DMS 273 (cell line): ENCODE results near the gene PPIL1.
"Not testable (repeated sequence)": the region's sequence is repeated elsewhere in the genome, so short reads cannot be mapped to it uniquely, and the experiment has no call there.

Experiments used
- DNase-seq: peaks from one replicate; lab custom pipeline; 2025; ENCODE audit not compliant: unreplicated experiment; lab: John Stamatoyannopoulos, UW

The PPIL1 gene

DNA sequence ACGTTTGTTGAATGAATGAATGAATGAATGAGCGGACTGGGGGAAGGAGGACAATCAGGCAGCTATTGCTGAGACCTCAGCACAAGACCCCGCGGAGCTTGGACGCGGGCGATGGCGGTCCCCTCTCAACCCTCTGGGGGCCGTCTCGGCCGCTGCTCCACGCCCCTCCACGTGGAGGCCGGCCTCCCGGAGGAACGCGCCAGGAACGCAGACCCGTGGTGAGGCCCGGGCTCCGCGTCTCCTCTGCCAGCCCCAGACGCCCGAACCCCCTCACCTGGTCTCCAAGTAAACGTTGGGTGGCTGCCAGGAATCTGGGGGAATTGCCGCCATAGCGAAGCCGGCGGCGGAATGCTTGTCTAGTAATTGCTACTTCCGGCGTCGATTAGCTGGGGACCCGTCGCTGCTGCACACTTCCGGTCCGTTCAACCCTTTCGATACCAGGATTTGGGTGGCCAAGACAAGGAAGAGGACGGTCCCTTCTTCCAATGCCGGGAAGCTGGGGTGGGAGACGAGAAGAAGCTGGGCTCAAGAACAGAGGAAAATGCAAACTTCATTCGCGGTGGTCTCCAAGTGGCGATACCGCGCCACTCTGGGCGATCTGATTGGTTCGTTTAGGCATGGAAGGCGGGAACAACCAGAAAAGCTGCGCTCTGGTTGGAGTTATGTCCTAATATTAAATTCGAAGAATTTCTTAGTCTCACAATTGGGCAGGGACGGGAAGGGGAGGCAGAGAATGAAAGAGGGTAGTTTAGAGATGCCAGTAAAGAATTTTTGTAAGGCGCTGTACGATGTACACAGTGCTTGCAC, at the start of gene PPIL1:
Gene PPIL1 (minus strand): TSS at position 361 of the 807 bp plus-strand sequence. CDS start 31 bp downstream, at position 330.
- DNase-seq = peak; percentile 98

DNA sequence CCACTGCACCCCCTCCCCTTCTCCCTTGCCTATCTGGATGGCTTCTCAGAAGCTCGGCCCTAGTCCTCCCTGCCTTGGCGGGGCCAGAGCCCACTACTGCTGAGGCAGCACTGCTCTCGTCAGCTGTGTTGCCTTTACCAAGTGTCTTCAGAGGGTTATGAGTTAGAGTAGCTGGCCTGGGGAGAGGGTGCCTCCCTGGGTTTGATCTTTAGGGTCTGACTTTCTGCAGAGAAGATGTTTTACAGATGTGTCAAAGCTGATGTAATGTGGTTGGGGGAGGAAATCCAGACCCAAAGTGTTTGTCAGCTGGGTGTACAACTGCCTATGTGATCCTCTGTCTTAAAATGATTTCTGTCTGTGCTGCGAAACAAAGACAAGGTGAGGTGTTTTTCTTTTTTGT, 49.5 kb upstream of the PPIL1 start:
- no peak for DNase-seq

DNA sequence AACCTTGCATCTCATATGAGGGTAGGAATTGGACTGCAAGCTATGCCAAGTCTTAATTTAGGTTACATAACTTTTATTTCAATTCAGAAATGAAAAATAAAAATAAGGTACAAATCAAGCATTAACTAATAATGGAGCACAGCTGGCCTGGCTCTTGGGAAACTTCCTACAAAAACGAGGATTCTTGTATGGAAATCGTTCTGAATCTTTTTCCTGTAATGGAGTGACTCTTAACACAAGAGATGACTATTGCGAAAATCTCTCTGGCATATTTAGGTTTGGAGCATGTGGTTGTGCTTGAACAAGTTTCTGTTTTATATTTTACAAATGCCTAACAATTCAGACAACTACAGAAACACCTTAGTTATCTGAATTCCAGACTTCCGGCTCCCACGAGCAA, 45.9 kb upstream of the PPIL1 start:
- no peak for DNase-seq

DNA sequence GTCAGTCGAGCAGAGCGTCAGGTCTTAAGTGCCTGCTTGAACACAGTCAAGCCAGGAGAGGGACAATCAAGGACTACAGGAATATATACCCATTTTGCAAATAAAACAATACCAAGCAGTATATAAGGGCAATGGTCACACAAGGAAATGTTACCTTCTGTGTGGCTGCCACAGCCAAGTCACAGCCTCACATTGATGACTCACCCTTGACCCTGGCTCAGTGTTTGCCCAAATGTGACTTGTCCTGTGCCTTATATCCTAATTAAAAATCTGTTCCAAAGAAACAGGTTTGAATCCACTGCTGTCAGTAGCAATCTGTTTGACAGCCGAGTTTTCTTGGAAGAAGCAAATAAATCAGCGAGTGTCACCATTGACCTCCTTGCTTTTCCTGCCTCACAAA, 45.4 kb upstream of the PPIL1 start:
- DNase-seq = no peak

DNA sequence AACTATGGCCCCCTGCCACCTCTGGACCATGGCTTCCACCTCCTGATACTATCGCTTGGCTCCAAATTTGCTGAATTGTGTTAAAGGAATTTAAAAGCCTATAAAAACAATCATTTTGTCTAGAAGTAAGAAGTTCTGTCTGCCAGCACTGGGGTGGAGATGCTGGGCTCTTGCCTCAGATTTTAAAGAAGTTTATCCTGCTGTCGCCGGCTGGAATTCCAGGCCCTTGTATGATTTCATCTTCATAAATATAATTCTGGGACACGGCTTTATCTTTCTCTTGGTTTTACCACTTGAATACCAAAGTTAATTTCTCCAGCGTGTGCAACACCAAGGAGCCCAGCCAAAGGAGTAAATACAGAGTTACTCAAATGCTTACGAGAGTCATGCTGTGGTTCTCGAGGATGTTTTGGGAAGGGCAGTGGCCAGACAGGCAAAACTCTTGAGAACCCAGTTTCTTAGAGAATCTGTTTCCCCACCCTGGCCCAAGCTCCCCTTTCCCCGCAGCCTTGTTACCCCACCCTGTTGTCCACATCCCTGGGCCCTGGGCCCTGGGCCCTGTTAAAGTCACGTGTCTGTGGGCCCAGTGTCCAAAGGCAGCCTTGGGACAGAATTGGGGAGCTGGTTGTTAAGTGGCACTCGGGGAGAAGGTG, 43.1 kb upstream of the PPIL1 start:
- no peak for DNase-seq

DNA sequence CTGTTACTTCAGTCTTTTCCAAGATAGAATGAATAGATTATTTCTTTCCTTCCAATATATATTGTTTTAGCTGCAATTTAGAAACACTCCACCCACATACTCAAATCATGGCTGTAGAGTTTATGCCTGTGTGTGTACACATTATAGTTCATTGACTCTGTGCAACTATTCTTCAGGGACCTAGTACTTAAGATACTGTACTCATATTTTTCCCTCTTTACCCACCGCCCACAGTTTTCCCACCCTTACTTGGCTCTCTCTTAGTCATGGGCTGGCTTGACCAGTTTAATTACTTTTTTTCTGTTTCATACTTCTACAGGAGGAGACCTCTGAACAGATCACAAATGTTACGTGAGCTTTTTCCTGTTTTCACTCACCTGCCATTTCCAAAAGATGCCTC, 41.5 kb upstream of the PPIL1 start:
- no peak for DNase-seq

DNA sequence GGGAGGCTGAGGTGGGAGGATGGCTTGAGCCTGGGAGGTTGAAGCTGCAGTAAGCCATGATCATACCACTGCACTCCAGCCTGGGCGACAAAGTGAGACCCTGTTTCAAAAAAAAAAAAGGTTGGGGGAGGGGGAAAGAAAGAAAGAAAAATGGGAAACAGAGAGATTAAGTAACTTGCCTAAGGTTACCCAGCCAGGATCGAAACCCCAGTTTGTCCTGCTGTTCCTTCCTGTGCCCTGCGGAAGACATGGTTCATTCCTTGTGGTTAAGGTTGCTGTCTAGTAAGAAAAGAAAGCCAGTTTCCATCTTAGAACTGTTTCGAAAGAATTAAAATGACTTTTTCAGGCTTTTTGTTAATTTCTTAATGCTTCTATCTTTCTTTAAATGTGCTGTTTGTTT, 41.0 kb upstream of the PPIL1 start:
- no peak for DNase-seq

DNA sequence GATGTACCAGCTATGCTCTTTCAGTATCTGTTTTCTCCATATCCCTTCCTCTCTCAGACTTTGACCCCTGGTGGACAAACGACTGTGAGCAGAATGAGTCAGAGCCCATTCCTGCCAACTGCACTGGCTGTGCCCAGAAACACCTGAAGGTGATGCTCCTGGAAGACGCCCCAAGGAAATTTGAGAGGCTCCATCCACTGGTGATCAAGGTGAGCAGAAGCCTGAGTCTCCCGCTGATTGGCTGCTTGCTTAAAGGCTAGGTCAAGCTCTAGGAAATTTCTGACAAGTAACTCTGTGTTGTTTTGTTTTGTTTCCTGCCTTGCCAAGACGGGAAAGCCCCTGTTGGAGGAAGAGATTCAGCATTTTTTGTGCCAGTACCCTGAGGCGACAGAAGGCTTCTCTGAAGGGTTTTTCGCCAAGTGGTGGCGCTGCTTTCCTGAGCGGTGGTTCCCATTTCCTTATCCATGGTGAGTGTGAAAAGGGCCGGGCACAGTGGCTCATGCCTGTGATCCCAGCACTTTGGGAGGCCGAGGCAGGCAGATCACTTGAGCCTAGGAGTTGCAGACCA, 39.7 kb upstream of the PPIL1 start:
- DNase-seq = peak; percentile 15

DNA sequence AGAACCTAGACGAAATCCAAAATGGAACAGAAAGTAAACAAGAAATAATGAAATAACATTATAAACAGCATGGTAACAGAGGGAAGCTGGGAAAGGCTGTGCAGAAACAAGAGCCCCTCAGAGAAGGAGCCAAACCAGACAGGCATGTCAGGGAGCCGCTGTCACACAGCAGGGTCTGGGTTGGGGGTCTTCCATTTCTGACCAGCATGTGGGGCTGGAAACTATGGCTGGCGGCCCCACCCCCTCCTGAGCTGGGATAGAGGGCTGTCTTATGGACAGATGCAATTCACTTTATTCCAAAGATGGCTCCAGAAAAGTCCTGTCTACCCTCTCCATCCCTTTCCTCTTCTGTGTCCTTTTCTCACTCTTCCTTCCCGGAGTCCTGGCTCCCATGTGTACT, 38.5 kb upstream of the PPIL1 start:
- no peak for DNase-seq

DNA sequence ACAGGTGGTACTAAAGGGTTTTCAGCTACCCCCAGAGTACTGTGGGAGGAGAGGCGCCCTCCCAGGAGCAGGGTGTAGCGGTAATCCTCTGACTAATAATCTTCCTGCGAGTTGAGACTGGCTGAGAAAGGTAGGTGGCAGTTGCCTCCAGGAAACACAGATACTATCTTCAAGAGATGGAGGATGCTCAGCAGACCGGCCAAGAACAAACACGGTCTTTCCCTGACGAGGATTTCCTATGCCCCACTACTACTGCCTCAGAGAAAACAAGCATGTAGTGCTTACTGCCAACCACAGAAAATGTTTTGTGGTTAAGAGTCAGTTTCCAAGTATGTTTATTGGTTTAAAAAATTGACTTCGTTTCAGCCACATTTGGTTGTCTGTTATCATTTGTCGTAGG, 38.0 kb upstream of the PPIL1 start:
- no peak for DNase-seq

DNA sequence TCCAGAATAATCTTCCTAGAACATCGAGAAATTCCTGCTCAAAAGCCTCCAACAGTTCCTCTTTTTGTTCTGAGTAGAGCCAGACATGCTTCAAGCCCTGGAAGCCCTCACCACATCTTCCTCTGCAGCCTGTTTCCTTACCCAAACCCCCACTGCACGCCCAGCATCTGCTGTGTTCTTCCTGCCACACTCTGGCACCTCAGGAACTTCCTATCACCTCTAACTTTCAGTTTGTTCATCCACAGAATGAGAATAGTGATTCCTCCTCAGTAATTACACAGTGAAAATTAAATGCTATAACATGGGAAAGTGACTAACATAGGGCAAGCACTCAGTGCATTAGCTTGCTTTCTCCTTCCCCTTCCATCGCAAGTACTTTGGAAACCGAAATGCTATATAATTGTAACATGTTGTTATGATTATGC, 37.4 kb upstream of the PPIL1 start:
- DNase-seq = no peak

DNA sequence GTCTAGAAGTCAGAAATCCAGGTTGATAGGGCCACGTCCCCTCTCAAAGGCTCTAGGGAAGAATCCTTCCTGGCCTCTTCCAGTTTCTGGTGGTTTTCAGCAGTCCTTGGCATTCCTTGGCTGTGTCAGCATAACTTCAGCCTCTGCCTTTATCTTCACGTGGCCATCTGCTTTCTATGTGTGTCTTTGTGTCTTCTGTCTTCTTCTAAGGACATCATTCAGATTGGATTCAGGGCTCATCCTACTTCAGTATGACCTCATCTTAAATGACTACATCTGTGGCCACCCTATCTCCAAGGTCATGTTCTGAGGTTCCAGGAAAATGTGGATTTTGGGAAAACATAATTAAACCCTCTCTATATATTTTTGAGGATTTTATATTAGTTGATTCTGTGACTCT, 34.1 kb upstream of the PPIL1 start:
- DNase-seq = no peak

DNA sequence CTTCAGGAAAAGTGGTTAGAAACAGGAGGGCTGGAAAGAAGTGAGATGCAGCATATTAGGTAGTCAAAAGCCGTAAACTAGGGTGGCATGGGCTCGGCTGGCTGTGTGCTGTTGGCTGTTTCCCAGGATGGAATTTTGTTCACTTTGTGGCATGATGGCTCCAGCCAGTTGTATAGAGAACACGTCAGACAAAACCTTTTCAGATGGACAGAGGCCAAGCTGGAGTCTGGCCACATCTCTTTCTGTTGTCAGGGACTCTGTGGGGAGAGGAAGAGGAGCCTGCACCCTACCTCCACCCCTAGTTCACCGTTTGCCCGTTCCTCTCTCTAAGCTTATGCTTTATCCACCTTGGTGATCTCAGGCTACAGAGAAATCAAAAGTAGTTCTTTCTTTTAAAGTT, 33.2 kb upstream of the PPIL1 start:
- DNase-seq = peak; percentile 80

DNA sequence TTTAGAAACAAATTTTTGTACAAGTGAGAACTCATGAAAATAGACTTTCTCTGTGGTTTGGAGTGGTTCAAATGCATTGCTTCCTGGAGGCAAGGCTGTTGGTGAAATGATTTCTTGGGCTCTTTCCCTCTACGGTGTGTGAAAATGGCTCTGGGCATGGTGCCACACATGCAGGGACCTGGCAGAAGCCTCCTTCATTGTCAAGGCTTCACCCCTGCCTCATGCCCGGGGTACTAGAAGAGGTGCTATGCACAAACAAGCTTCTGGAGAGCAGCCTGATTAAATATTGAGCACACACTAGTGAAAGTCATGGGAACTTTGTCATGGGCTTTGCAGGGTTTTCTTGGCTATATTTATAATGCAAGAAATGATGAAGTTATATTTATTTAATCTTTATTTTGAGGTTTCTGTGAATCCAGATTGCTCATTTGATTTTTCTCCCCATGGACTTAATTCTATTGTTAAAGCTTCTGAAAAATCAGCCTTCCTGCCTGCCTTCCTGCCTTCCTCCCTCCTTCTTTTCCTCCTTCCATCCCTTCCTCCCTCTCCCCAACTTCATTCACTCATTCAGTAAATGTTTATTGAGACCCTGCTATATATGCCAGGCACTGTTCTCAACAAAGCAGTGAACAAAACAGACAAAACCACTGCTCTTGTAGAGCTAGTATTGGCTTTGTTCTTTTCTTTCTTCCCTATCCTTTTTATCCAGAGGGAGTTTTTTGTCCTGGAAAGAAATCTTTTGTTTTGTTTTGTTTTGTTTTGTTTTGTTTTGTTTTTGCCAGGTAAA, 32.1 kb upstream of the PPIL1 start:
- DNase-seq = peak; percentile 74

DNA sequence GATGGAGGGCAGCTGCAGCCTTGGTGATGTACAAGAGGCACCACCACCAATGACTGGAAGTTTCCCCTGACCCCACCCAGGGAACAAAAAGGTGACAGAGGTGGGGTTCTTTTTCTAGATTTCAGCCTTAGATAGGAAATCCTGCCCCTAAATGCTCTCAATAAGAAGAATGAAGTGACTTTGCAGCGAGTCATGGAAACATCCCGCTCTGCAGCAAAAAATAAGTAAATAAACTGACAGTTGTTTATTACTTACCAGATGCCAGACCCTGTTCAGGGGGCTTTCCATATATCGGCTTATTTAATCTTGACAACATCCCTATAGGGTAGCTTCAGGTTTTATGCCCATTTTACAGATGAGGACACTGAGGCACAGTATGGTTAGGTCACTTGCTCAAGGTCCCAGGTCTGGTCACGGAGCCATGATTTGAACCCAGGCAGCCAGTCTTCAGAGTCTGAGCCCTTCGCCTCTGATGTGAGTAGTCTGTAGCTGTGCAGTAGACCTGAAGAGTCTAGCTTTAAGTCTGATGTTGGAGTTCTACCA, 30.3 kb upstream of the PPIL1 start:
- no peak for DNase-seq

DNA sequence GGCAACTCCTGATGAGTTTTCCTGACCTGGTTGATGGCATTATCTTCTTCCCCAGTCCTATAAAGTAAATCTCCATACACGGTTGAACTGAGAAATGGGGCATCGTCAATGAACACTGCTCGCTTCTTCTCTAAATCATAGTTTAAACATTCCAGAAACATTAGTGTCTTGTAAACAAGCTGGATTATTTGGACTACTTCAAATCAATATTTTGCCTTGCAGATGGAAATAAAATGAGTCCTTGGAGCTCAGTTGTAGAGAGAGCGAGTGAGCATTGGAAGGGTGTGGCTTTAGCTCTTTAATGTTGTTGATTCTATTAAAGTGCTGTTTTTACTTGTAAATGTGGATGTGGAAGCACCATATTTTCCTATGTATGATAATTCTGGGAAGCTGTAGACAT, 29.5 kb upstream of the PPIL1 start:
- no peak for DNase-seq

DNA sequence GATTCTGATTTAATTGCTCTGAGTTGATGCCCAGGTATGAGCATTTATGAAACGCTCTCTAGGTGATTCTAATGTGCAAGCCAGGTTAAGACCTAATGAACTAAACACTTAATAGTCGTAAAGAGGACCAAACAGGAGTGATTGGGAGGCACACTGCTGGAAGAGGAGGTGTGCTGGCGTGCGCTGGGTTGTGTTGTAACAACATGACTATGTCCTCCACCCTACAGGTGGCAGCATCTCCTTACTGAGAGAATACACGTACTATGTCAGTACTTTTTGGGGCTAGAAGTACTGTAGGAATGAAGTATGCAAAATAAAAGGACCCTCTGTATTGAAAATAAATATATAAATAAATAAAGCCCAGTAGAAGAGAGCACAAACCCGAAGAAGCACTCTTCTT, 23.0 kb upstream of the PPIL1 start:
- DNase-seq = peak; percentile 37

DNA sequence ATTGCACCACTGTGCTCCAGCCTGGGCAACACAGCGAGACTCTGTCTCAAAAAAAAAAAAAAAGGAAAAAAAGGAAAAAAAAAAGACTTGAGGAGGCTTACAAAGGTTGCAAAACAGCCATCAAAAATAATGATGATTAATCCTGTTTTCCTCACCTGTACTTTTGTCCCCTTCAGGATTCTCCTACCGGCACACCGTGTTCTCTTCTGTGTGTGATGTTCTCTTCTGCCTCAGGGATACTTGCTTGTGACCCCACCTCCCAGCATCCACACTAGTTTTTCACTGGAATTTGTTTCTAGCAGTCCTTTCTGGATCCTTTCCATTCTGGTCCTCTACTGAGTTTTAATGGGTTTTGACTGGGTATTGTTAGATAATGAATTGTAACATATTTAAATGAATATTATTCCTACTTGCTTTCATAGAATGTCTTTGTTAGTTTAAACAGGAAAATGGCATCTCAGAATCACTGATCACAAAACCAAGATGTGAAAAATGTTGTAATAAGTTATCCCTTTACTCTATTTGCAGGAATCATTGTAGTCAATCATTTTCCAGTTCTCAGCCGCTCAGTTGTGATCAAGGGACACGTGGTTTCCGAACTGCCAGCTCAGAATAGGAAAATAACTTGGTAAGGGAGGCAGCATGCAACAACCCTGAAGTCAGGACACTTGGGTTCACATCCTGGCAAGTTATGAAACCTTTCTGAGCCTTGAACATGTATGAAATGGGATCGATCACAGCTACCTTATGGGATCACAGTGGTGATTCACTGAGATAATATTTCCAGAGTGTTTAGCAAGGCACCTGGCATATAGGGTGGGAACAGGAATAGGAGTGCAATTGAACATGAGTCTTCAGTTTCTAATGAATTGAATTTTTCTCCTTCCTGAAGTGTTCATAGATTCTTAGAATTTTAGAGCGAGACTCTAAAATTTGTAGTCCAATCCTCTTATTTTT, 19.7 kb upstream of the PPIL1 start:
- DNase-seq = no peak

DNA sequence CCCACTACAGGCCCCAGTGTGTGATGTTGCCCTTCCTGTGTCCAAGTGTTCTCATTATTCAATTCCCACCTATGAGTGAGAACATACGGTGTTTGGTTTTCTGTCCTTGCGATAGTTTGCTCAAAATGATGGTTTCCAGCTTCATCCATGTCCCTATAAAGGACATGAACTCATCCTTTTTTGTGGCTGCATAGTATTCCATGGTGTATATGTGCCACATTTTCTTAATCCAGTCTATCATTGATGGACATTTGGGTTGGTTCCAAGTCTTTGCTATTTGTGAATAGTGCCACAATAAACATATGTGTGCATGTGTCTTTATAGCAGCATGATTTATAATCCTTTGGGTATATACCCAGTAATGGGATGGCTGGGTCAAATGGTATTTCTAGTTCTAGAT, 16.6 kb upstream of the PPIL1 start:
- DNase-seq = not testable (repeated sequence)

DNA sequence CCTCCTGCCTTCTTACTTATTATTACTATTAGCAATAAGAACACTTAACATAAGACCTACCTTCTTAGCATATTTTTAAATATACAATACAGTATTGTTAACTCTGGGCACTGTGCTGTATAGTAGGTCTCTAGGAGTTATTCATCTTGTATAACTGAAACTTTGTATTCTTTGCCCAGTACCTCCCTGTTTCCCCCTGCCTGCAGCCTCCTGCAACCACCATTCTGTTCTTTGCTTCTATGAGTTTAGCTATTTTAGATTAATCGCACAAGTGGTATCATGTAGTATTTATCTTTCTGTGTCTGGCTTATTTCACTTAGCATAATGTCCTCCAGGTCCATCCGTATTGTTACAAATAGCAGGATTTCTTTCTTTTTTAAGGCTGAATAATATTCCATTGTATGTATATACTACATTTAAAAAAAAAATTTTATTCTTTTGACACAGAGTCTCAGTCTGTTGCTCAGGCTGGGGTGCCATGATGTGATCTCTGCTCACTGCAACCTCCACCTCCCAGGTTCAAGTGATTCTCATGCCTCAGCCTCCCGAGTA, 15.6 kb upstream of the PPIL1 start:
- DNase-seq = no peak
